GM12891 (cell line): ENCODE results near the gene APBA3.

Source experiments
- POLR2A ChIP-seq: IDR thresholded peaks from 2 replicates; pipeline ENCODE4 v1.6.1; 2011; ENCODE audit warnings: low read depth, low read length, control low read depth
- POLR2AphosphoS5 ChIP-seq: IDR thresholded peaks from 2 replicates; pipeline ENCODE4 v1.6.1; 2011; ENCODE audit warnings: low read depth, low read length, control low read depth

DNA sequence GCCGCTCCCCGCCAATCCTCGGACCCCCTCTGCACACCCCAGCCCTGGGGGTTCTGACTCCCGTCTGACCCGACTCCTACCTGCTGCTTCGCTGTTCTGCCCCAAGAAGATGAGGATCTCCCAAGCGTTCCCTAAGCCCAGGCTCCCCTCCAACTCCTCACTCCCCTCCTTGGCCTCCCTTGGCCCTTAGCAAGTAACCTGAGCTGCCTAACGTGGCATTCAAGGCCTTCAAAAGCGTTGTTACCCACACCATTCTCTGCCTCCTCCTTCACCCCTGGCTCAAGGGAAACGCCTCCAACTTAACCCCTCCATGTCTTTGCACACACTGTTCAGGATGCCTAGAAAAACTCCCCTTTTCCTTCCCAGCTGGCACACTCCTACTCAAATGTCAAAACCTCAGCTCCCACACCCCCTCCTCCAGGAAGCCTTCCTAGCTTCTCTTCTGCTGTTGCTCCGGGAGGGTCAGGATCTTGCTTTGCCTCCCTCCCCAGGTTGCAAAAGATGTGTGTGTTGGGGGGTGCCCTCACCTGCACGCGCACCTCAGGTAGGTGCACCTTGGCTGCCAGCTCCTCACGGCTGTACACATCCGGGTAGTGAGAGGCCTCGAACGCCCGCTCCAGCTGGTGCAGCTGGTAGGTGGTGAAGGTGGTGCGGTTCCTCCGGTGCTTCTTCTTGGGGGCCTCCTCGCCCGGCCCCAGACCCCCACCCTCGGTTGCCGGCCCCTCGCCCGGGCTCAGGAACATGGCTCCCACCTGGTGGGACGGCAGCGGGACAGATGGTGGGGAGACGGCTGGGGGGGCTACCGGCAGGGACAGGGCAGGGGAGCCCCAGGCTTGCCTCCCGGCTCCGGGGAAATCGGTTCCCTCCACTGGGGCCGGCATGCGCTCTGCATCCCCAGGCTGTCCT lies 9.8 kb upstream of the APBA3 start:
- TF ChIP-seq POLR2AphosphoS5 (no peak), POLR2A (no peak)
